ENCODE results near the gene COPZ1. TPM values are rescaled to one million over a fixed set of nuclear protein-coding genes. Genes with fewer than 3 reads are reported as not detected.
A peak's percentile ranks its signal among the peaks of the same experiment; 100 is the strongest.

The COPZ1 gene
- total RNA-seq, 4 donors from 2014 or later = 91.8 to 145 (median 107) TPM

- H3K36me3 ChIP-seq = peaks cover 0 to 26% of the 10 kb centered on the region in 2 donors
- TF ChIP-seq CTCF (IDR thresholded peaks at IDR 0.05 in 4 of 5, conservative IDR thresholded peaks at IDR 0.05 in 1 of 5) (no peak), POLR2A (IDR thresholded peaks at IDR 0.05) (no peak)
Measured at GRCh38 chr12:54393743-54394142, 68.8 kb downstream of the COPZ1 start.

GRCh38 chr12:54394281-54394719, 69.4 kb downstream of the COPZ1 start:
- Histone ChIP-seq H3K27ac (no peak overlapping the region), H3K9me3 (no peaks in the 10 kb centered on the region), H3K36me3 (peaks cover 0 to 27% of the 10 kb centered on the region in 2 donors), H3K27me3 (no peaks in the 10 kb centered on the region), H3K4me3 (no peak overlapping the region), H3K4me1 (peaks cover 3 to 5% of the 10 kb centered on the region in 2 donors)
- intact Hi-C loops (cut with DNase I; ENCODE audit: low total_unique reads) (no loop called here), in situ Hi-C loops (cut with MboI; ENCODE audit: low sequenced_read_pairs in 4 of 4) (no loop called here)
- DNase-seq (no peak), ATAC-seq (peak; percentile 48 to 68)
- no peak for TF ChIP-seq POLR2A (IDR thresholded peaks at IDR 0.05)
- peak; percentile 38 to 75 (median 56) for TF ChIP-seq CTCF (IDR thresholded peaks at IDR 0.05 in 4 of 5, conservative IDR thresholded peaks at IDR 0.05 in 1 of 5)

More at GRCh38 chr12:54393743-54394142, 68.8 kb downstream of the COPZ1 start:
- H3K9me3 ChIP-seq = no peaks in the 10 kb centered on the region
- H3K27ac ChIP-seq = no peak overlapping the region
- intact Hi-C loops (cut with DNase I; ENCODE audit: low total_unique reads) = no loop called here
- ATAC-seq (no peak), DNase-seq (no peak)
- no peak overlapping the region for H3K4me3 ChIP-seq
- peaks cover 5 to 8% of the 10 kb centered on the region in 2 donors for H3K4me1 ChIP-seq
- in situ Hi-C loops (cut with MboI; ENCODE audit: low sequenced_read_pairs in 4 of 4) = no loop called here
- H3K27me3 ChIP-seq = no peaks in the 10 kb centered on the region

GRCh38 chr12:54394986-54395385, 70.1 kb downstream of the COPZ1 start:
- no peaks in the 10 kb centered on the region for H3K9me3 ChIP-seq
- peaks cover 0 to 33% of the 10 kb centered on the region in 2 donors for H3K36me3 ChIP-seq
- TF ChIP-seq POLR2A (IDR thresholded peaks at IDR 0.05) = no peak
- no peak for TF ChIP-seq CTCF (IDR thresholded peaks at IDR 0.05 in 4 of 5, conservative IDR thresholded peaks at IDR 0.05 in 1 of 5)
- DNase-seq (no peak), ATAC-seq (no peak)
- in situ Hi-C loops (cut with MboI; ENCODE audit: low sequenced_read_pairs in 4 of 4) (loop anchor here in 2 of 4 donors (5.0 kb wide), 2 partner anchors 42 to 47 kb away; no protein-coding TSS in a partner anchor), intact Hi-C loops (cut with DNase I; ENCODE audit: low total_unique reads) (no loop called here)
- no peak overlapping the region for H3K4me3 ChIP-seq
- H3K27me3 ChIP-seq = no peaks in the 10 kb centered on the region
- peaks cover 0 to 5% of the 10 kb centered on the region in 2 donors for H3K4me1 ChIP-seq
- H3K27ac ChIP-seq = no peak overlapping the region

- no peak overlapping the region for H3K27ac ChIP-seq
Measured at GRCh38 chr12:54395545-54395944, 70.6 kb downstream of the COPZ1 start.

More at GRCh38 chr12:54395545-54395944, 70.6 kb downstream of the COPZ1 start:
- in situ Hi-C loops (cut with MboI; ENCODE audit: low sequenced_read_pairs in 4 of 4) = loop anchor here in 2 of 4 donors (5.0 kb wide), 2 partner anchors 42 to 47 kb away; no protein-coding TSS in a partner anchor
- Histone ChIP-seq H3K9me3 (no peaks in the 10 kb centered on the region), H3K4me1 (peaks cover 0 to 5% of the 10 kb centered on the region in 2 donors), H3K27me3 (no peaks in the 10 kb centered on the region), H3K36me3 (peaks cover 0 to 38% of the 10 kb centered on the region in 2 donors), H3K4me3 (no peak overlapping the region)
- TF ChIP-seq POLR2A (IDR thresholded peaks at IDR 0.05) = no peak
- TF ChIP-seq CTCF (IDR thresholded peaks at IDR 0.05 in 4 of 5, conservative IDR thresholded peaks at IDR 0.05 in 1 of 5) = no peak
- DNase-seq = no peak
- no peak for ATAC-seq
- intact Hi-C loops (cut with DNase I; ENCODE audit: low total_unique reads) = no loop called here

All from gastrocnemius medialis (tissue), 4 donors.